Kidney (tissue), 14 donors: Measurements from ENCODE around the gene DCPS. TPM values are rescaled to one million over a fixed set of nuclear protein-coding genes. Genes with fewer than 3 reads are reported as not detected.

ENCODE experiments used
- DNase-seq, 5 donors: peaks; one replicate each; pipeline ENCODE4 v3.0.0-alpha.2; 2013 to 2020
- FAIRE-seq: peaks from 2 replicates; lab custom pipeline; 2012; peaks lifted over from hg19 to GRCh38; lab: Jason Lieb, UNC
- H3K27ac ChIP-seq, 2 donors: one replicate each; pipeline ENCODE4 v1.7.0; 2013; ENCODE audit warnings: low read depth in 2 of 2, low read length in 2 of 2, inconsistent platforms in 1 of 2
- H3K27me3 ChIP-seq: one replicate; pipeline ENCODE4 v1.7.1; 2013; ENCODE audit warnings: low read length, inconsistent platforms; ENCODE audit not compliant: control insufficient read depth, insufficient read depth
- H3K36me3 ChIP-seq, 3 donors: one replicate each; pipeline versions ENCODE4 v1.7.0 to v1.7.1; 2013; ENCODE audit warnings: low read length in 3 of 3, control low read depth in 1 of 3, inconsistent platforms in 1 of 3; ENCODE audit not compliant: insufficient read depth in 3 of 3, control insufficient read depth in 2 of 3
- H3K4me1 ChIP-seq, 3 donors: one replicate each; pipeline versions ENCODE4 v1.7.0 to v1.7.1; 2013; ENCODE audit warnings: low read length in 3 of 3, inconsistent platforms in 1 of 3, low read depth in 1 of 3; ENCODE audit not compliant: control insufficient read depth in 2 of 3, insufficient read depth in 2 of 3
- H3K4me3 ChIP-seq, 3 donors: one replicate each; pipeline versions ENCODE4 v1.7.0 to v1.8.1; 2013; ENCODE audit warnings: low read length in 3 of 3, control low read depth in 1 of 3, inconsistent platforms in 1 of 3
- H3K9ac ChIP-seq, 3 donors: one replicate each; pipeline versions ENCODE4 v1.7.0 to v1.7.1; 2013; ENCODE audit warnings: low read length in 3 of 3, control low read depth in 1 of 3, inconsistent platforms in 1 of 3
- H3K9me3 ChIP-seq, 3 donors: one replicate each; pipeline versions ENCODE4 v1.7.0 to v1.7.1; 2013; ENCODE audit warnings: low read length in 3 of 3, control low read depth in 1 of 3, inconsistent platforms in 1 of 3; ENCODE audit not compliant: control insufficient read depth in 2 of 3, insufficient read depth in 1 of 3
- intact Hi-C: fragments of 100-400 bp; cut with DNase I; formaldehyde crosslinking; loops from one replicate; pipeline ENCODE4 v1.11.1; 2022
- polyA plus RNA-seq: library from polyadenylated mRNA; stranded (reverse); fragments of 350-450 nt; fragmentation: Illumina TruSeq; extraction: RNeasy Lipid Tissue Mini Kit (QIAGEN cat#74804); gene quantifications from one replicate; pipeline ENCODE4 v1.2.3, GENCODE V29; 2014; ENCODE audit warnings: low read depth, low replicate concordance; ENCODE audit not compliant: insufficient read depth
- total RNA-seq: library from RNA; stranded (reverse); fragmentation: NEBNext Ultra II Directional; extraction: Animal tissue kit (Norgen Biotek cat#: 25700); gene quantifications from one replicate; pipeline ENCODE4 v1.2.1, GENCODE V29; 2021
- TF ChIP-seq, protein P1 (sequence below): IDR thresholded peaks from 3 replicates; pipeline ENCODE4 v1.5.1; 2012; ENCODE audit warnings: mild to moderate bottlenecking, moderate library complexity, borderline replicate concordance; ENCODE audit not compliant: insufficient read depth; ENCODE audit errors: extremely low read depth
- donor health status: control.
- donor health status: control.
- donor health status: control.
- donor health status: control.
- donor health status: control.
- donor health status: DM: yes; HTN: yes; CAD: no.
- donor health status: Normal renal cell carcinoma (clear cell type).

The DCPS gene
- total and polyA plus RNA-seq, 2 donors from 2014 or later: 23.9 to 24.2 TPM

DNA sequence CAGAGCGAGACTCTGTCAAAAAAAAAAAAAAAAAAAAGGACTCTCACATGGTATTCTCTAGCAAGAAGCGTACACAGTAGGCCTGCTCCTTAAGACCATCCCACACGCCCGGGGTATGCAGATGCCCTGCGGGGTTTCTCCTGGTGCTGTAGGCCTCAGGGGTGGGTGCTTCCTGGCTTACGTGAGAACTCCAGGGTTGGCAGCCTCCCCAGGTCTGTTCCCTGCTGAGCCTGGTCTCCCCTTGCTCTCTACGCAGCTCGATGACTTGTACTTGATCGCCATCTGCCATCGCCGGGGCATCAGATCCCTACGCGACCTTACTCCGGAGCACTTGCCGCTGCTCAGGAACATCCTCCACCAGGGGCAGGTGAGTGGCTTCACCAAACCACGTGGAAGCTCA is 39.2 kb downstream of the DCPS start:
- peaks cover 0 to 26% (median 11%) of the 10 kb centered on the region in 3 donors for H3K36me3 ChIP-seq
- H3K27ac ChIP-seq: no peak overlapping the region
- intact Hi-C loops: no loop called here
- no peaks in the 10 kb centered on the region for H3K27me3 ChIP-seq
- TF ChIP-seq, protein P1, sequence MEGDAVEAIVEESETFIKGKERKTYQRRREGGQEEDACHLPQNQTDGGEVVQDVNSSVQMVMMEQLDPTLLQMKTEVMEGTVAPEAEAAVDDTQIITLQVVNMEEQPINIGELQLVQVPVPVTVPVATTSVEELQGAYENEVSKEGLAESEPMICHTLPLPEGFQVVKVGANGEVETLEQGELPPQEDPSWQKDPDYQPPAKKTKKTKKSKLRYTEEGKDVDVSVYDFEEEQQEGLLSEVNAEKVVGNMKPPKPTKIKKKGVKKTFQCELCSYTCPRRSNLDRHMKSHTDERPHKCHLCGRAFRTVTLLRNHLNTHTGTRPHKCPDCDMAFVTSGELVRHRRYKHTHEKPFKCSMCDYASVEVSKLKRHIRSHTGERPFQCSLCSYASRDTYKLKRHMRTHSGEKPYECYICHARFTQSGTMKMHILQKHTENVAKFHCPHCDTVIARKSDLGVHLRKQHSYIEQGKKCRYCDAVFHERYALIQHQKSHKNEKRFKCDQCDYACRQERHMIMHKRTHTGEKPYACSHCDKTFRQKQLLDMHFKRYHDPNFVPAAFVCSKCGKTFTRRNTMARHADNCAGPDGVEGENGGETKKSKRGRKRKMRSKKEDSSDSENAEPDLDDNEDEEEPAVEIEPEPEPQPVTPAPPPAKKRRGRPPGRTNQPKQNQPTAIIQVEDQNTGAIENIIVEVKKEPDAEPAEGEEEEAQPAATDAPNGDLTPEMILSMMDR: no peak
- peak in 1 of 5 donors; percentile 35 for DNase-seq
- H3K9ac ChIP-seq: no peak overlapping the region
- no peak for FAIRE-seq
- no peaks in the 10 kb centered on the region for H3K9me3 ChIP-seq
- peaks cover 0 to 15% (median 8%) of the 10 kb centered on the region in 3 donors for H3K4me1 ChIP-seq
- H3K4me3 ChIP-seq: no peak overlapping the region

DNA sequence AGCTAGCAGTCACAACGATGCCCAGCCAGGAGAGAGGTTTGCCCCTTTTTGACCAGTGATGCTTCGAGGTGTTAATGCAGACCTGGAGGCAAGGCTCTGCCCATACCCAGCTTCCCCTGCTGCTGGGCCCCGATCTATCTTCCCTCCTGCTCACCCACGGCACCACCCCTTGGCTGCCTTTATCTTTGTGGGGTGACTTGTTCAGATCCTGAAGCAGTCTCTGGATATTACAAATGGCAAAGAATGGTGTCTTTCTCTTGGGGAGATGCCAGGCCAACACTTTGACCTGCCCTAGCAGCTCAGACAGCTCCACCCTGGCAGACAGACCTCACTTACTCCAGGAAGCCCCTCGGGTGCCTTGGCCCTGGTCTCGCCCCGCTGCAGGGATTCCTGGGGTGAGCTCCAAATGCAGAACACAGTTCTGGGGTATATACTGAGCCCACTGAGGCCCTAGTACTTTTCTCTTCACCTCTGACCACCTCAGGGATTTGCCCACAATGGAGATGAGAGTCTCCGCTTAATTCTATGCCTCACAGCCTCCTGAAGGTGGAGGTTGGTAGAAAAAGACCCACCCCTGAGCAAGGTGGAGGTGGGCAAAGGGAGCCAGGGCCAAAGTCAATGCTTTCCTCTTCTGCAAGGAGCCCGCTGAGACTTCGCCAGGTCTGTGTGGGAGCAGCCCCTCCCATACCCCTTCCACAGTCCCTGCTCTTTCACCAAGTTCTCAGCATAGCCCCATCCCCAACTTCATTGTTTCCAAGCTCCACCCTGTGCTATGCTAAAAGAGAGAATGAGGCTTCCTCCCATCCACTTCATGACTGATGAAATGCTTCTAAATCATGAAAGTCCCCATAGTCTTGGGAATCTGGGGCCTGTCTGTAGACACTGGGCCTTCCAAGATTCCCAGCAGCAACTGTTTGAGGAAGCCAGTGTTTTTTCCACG is 40.6 kb downstream of the DCPS start:
- H3K9me3 ChIP-seq: no peaks in the 10 kb centered on the region
- DNase-seq: peak in 1 of 5 donors; percentile 55
- no peak overlapping the region for H3K4me3 ChIP-seq
- no peak for FAIRE-seq
- no peaks in the 10 kb centered on the region for H3K27me3 ChIP-seq
- peaks cover 0 to 9% (median 5%) of the 10 kb centered on the region in 3 donors for H3K4me1 ChIP-seq
- intact Hi-C loops: no loop called here
- H3K36me3 ChIP-seq: peaks cover 0 to 26% (median 11%) of the 10 kb centered on the region in 3 donors
- TF ChIP-seq, protein P1: no peak
- H3K27ac ChIP-seq: no peak overlapping the region
- H3K9ac ChIP-seq: no peak overlapping the region

DNA sequence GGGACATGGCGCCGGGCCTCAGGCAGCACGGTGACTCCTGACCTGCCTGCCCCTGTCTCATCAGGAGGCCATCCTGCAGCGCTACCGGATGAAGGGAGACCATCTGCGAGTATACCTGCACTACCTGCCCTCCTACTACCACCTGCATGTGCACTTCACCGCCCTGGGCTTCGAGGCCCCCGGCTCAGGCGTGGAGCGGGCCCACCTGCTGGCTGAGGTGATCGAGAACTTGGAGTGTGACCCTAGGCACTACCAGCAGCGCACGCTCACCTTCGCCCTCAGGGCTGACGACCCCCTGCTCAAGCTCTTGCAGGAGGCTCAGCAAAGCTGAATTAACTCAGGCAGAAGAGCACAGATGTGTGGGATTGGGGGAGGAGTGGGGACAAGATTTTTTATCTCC is 41.4 kb downstream of the DCPS start:
- Histone ChIP-seq H3K36me3 (peaks cover 0 to 26% (median 11%) of the 10 kb centered on the region in 3 donors), H3K4me1 (peaks cover 0 to 5% (median 2%) of the 10 kb centered on the region in 3 donors), H3K4me3 (no peak overlapping the region), H3K27ac (no peak overlapping the region), H3K9me3 (no peaks in the 10 kb centered on the region), H3K27me3 (no peaks in the 10 kb centered on the region), H3K9ac (no peak overlapping the region)
- FAIRE-seq (no peak), DNase-seq (peak in 1 of 5 donors; percentile 64)
- intact Hi-C loops: no loop called here
- TF ChIP-seq, protein P1: no peak
